Measurements from ENCODE around the gene PADI1.

Gene PADI1

GRCh38 chr1:17204546-17205440 is at the start of gene PADI1:
Gene PADI1 (plus strand): TSS chr1:17205128. CDS start chr1:17205218, 90 bp downstream.
- DNase-seq (ENCODE audit: low read depth in 2 of 2, low spot score in 1 of 2) = no peak

- DNase-seq (ENCODE audit: low read depth in 2 of 2, low spot score in 1 of 2) = no peak
Measured at GRCh38 chr1:17155257-17155920, 49.5 kb upstream of the PADI1 start.

- no peak for DNase-seq (ENCODE audit: low read depth in 2 of 2, low spot score in 1 of 2)
Measured at GRCh38 chr1:17156108-17156507, 48.8 kb upstream of the PADI1 start.

GRCh38 chr1:17158961-17159360 is 46.0 kb upstream of the PADI1 start:
- DNase-seq (ENCODE audit: low read depth in 2 of 2, low spot score in 1 of 2) = no peak

GRCh38 chr1:17161137-17161740 is 43.7 kb upstream of the PADI1 start:
- no peak for DNase-seq (ENCODE audit: low read depth in 2 of 2, low spot score in 1 of 2)

- no peak for DNase-seq (ENCODE audit: low read depth in 2 of 2, low spot score in 1 of 2)
Measured at GRCh38 chr1:17161926-17162800, 42.8 kb upstream of the PADI1 start.

- no peak for DNase-seq (ENCODE audit: low read depth in 2 of 2, low spot score in 1 of 2)
Measured at GRCh38 chr1:17162941-17163340, 42.0 kb upstream of the PADI1 start.

- DNase-seq (ENCODE audit: low read depth in 2 of 2, low spot score in 1 of 2) = no peak
Measured at GRCh38 chr1:17163371-17163770, 41.6 kb upstream of the PADI1 start.

GRCh38 chr1:17163789-17164666 is 40.9 kb upstream of the PADI1 start:
- DNase-seq (ENCODE audit: low read depth in 2 of 2, low spot score in 1 of 2) = no peak

- DNase-seq (ENCODE audit: low read depth in 2 of 2, low spot score in 1 of 2) = no peak
Measured at GRCh38 chr1:17165823-17166222, 39.1 kb upstream of the PADI1 start.

- DNase-seq (ENCODE audit: low read depth in 2 of 2, low spot score in 1 of 2) = no peak
Measured at GRCh38 chr1:17167041-17167785, 37.7 kb upstream of the PADI1 start.

GRCh38 chr1:17167786-17168090 is 37.2 kb upstream of the PADI1 start:
- DNase-seq (ENCODE audit: low read depth in 2 of 2, low spot score in 1 of 2) = no peak

GRCh38 chr1:17168091-17168876 is 36.6 kb upstream of the PADI1 start:
- DNase-seq (ENCODE audit: low read depth in 2 of 2, low spot score in 1 of 2) = no peak

- DNase-seq (ENCODE audit: low read depth in 2 of 2, low spot score in 1 of 2) = no peak
Measured at GRCh38 chr1:17170571-17170970, 34.4 kb upstream of the PADI1 start.

- no peak for DNase-seq (ENCODE audit: low read depth in 2 of 2, low spot score in 1 of 2)
Measured at GRCh38 chr1:17173217-17173616, 31.7 kb upstream of the PADI1 start.

GRCh38 chr1:17176306-17177061 is 28.4 kb upstream of the PADI1 start:
- DNase-seq (ENCODE audit: low read depth in 2 of 2, low spot score in 1 of 2) = no peak

- no peak for DNase-seq (ENCODE audit: low read depth in 2 of 2, low spot score in 1 of 2)
Measured at GRCh38 chr1:17177651-17178050, 27.3 kb upstream of the PADI1 start.
